Renal cortical epithelial cell (primary cell): ENCODE measurements around the gene TRIM24. TPM values are rescaled to one million over a fixed set of nuclear protein-coding genes. Genes with fewer than 3 reads are reported as not detected.
"Not testable (repeated sequence)": the region's sequence is repeated elsewhere in the genome, so short reads cannot be mapped to it uniquely, and the experiment has no call there.

Source experiments
- DNase-seq: peaks from one replicate; pipeline ENCODE4 v3.0.0-alpha.2; 2011; ENCODE audit warnings: low read depth
- total RNA-seq: library from RNA; depleted of rRNA; stranded (reverse); fragments of >200 nt; gene quantifications from 2 replicates; pipeline ENCODE4 v1.2.3, GENCODE V29; 2014

Gene TRIM24
- total RNA-seq = 5.6 and 14.5 TPM in 2 replicates

GRCh38 chr7:138460176-138460648 is at the start of gene TRIM24:
Gene TRIM24, plus strand, starts transcription at chr7:138460259. Its CDS starts 290 bp downstream, at chr7:138460549.
- DNase-seq = no peak

DNA sequence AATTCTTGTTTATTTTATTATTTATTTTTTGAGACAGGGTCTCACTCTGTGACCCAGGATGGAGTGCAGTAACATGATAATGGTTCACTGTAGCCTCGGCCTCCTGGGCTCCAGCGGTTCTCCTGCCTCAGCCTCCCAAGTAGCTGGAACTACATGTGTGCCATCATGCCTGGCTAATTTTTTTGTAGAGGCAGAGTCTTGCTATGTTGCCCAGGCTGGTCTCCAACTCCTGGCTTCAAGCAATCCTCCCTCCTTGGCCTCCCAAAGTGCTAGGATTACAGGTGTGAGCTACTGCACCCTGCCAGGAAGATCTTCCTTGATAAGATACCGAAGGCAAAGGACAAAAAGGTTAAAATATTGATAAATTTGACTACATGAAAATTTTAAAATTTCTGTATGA is 48.0 kb upstream of the TRIM24 start:
- DNase-seq = not testable (repeated sequence)

GRCh38 chr7:138412921-138413320 is 47.1 kb upstream of the TRIM24 start:
- not testable (repeated sequence) for DNase-seq

DNA sequence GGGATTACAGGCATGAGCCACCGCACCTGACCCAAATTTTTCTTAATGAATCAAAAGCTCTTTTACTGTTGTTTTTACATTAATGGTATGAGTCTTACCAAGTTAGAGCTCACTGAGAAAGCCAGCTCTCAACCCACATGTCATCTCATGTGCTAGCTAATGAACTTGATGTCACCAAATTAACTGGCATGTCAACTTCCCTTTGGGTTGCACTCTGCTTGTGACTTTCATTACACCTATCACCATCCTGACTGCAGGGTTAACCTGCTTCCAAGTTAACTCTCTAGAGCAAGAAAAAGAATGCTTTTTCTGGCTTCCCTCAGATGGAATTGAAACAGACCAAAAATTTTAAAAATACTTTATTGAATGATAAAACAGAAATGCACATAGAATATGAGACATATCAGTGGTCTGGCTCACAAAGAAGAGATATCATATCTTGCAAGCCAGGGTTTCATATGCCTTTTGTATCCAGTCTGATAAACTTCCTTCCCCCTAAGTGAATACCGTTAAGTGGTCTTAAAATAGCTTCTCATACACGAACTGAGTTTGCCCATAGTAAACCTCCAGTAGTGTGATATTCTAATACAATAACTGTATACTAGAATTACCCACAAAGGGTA is 42.9 kb upstream of the TRIM24 start:
- no peak for DNase-seq

- no peak for DNase-seq
Observed at GRCh38 chr7:138417764-138418163, 42.3 kb upstream of the TRIM24 start.

DNA sequence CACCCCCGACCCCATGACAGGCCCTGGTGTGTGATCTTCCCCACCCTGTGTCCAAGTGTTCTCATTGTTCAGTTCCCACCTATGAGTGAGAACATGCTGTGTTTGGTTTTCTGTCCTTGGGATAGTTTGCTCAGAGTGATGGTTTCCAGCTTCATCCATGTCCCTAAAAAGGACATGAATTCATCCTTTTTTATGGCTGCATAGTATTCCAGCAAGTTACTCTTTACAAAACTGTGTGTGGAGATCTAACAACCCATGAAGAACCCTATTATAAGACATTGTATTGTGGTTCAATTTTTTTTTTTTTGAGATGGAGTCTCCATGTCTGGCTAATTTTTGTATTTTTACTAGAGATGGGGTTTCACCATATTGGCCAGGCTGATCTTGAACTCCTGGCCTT is 41.7 kb upstream of the TRIM24 start:
- not testable (repeated sequence) for DNase-seq

- no peak for DNase-seq
Observed at GRCh38 chr7:138425026-138425425, 35.0 kb upstream of the TRIM24 start.

GRCh38 chr7:138429577-138430250 is 30.3 kb upstream of the TRIM24 start:
- DNase-seq = peak; percentile 8

GRCh38 chr7:138431517-138431916 is 28.5 kb upstream of the TRIM24 start:
- no peak for DNase-seq

DNA sequence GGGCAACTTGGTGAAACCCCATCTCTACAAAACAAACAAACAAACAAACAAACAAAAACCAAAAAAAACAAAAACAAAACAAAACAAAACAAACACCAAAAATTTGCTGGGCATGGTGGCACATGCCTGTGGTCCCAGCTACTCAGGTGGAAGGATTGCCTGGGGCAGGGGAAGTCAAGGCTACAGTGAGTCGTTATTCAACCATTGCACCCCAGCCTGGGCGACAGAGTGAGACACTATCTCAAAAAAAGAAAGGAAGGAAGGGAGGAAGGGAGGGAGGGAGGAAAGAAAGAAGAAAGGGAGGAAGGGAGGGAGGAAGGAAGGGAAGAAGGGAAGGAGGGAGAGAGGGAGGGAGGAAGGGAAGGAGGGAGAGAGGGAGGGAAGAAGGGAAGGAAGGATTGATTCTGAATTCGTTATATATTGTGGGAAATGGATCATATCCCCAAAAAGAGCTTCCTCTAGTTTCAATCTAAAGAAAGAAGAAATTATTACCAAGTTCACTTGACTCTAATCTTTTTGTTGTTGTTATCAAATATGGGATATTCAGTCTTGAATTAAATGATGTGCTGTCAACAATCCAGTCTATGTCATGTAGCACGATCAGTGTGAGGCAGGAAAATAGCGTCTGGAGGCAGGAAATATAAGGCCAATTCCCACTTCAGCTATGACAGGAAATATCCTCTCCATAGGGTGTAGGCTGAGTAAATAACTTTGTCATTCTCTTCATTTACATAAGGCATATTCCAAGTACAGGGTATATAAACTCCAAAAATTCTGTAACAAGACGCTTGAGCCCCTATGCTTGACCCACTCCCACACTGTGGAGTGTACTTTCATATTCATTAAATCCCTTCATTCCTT is 26.2 kb upstream of the TRIM24 start:
- no peak for DNase-seq

DNA sequence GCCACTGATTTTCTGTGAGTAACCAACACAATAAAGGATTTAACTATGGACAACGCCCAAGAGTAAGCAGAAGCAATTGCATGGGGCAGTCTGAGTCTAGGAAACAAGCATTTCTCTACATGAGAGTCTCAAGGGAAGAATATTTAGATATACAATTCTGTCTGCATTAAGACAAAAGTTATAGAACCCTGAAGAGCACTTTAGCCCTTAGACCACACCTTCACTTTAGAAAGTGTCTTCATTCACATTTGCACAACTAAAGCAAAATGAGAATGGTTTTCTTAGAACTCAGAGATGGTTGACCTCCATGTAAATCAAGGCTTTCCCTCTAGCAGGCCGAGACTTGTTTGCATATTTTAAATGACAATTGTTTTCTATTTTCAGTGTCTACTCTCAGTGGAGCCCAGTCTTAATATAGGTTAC is 25.5 kb upstream of the TRIM24 start:
- no peak for DNase-seq

DNA sequence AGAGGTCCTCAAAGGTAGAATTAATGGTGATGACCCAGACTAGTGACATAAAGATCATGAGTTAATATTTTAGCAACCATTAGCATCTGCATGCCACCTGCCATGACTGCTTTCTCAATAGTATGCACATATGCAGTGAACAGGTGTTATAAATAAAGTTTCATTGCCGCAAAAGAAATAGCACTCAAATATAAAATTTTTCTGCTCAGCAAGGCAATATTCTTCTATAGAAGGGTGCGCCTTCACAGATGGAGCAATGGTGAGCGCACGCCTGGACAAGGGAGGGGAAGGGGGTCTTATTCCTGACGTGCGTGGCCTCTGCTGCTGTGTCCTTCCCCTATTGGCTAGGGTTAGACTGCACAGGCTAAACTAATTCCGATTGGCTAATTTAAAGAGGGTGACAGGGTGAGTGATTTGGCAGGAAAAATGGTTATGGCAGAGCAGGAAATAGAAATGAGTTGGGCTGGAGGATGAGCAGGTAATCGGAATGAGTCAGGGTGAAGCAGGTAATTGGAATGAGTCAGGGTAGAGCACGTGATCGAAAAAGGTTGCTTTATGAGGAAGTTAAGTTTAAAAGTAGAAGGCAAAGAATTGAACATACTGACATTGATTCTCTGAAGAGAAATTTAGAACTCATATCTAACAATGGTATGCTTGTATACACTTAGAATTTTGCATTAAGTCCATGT is 24.7 kb upstream of the TRIM24 start:
- no peak for DNase-seq

GRCh38 chr7:138436388-138436787 is 23.7 kb upstream of the TRIM24 start:
- no peak for DNase-seq

- no peak for DNase-seq
Observed at GRCh38 chr7:138440460-138440859, 19.6 kb upstream of the TRIM24 start.

GRCh38 chr7:138442822-138443221 is 17.2 kb upstream of the TRIM24 start:
- DNase-seq = no peak

- no peak for DNase-seq
Observed at GRCh38 chr7:138449580-138449979, 10.5 kb upstream of the TRIM24 start.

GRCh38 chr7:138455609-138456008 is 4.5 kb upstream of the TRIM24 start:
- no peak for DNase-seq

- DNase-seq = no peak
Observed at GRCh38 chr7:138456220-138456619, 3.8 kb upstream of the TRIM24 start.

DNA sequence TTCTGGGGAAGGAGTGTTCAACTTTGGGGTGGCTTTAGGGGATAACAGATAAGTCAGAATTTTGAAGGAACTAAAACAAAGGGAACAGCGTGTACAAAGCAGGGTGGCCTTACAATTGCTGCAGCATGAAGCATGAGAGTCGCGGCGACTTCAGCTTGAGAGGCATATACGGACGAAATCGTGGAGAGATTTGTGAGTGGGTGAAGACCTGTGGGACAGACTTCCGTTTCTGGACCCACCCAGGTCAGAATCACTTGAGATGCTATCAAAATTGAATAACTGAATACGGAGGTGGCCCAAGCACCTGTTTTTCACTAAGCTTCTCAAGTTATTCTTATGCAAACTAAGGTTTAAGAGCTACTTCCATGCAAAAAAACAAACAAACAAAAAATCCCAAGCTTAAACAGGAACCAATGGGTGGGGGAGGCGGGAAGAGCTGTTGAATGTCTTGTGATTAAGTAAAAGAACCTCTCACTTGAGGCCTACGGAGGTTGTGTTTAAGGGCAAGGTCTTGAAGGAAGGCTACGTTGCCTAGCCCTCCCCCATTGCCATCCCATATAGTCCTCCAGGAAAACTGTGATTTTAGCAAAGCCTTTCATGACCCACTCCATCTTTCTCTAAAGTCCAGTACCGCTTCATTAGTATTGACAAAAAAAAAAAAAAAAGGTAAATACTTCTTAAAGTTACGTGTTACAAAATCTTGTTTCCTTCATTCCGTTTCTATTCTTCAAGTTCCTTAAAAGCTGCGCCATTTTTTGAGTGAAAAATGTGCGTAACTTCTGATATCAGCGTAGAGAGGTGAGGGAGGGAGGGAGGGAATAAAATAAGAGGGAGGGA is 1.3 kb upstream of the TRIM24 start:
- no peak for DNase-seq

DNA sequence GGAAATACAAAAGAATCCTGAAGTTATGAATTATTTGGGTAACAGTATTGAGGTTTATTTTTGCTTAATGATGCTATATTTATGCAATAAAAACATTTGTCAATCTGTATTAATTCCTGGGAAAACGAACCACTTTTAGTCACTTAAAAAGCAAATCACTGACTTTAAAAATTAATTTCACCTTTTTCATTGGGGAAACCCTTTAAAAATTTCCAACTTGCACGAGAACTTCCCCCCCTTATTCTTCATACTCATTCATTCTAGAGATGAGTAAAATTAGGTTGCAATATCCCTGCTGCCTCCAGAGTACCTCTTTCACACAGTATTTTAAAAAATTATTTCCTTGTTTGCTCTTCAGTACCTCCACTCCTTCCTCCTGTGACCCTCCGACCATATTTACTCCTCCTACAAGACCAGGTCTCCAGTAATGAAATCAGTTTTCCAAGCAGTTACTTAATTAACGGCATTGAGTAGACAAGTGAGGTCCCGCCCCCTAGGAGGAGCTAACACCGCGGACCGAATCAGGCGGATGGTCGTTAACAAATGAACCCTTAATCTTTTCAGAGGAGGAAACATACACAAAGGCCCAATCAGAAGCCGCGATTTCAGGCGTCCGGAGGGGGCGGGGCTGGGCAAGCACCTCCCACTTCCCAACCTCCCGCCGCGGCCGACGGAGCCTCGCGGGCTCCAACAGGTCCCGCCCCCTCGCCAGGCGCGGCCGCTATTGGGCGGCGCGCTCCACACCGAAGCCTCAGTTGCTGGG is 465 bp upstream of the TRIM24 start:
- peak; percentile 96 for DNase-seq
